H1 (cell line): ENCODE data around the gene MGMT. TPM values are rescaled to one million over a fixed set of nuclear protein-coding genes. Genes with fewer than 3 reads are reported as not detected.

Experiments
- E2F6 ChIP-seq: IDR thresholded peaks from 2 replicates; pipeline ENCODE4 v1.6.1; 2012; ENCODE audit warnings: inconsistent platforms
- SRF ChIP-seq: IDR thresholded peaks from 2 replicates; pipeline ENCODE4 v1.6.1; 2011; ENCODE audit warnings: mild to moderate bottlenecking, low read depth, low read length, moderate library complexity
- SUZ12 ChIP-seq: fragments of 200-600 bp; sonication (generic); IDR thresholded peaks from 2 replicates; pipeline ENCODE4 v1.6.1; 2012; ENCODE audit warnings: mild to moderate bottlenecking, inconsistent platforms, low read length, moderate library complexity, mixed read lengths
- TAF7 ChIP-seq: optimal IDR thresholded peaks from 2 replicates; pipeline ENCODE3; 2011; ENCODE audit warnings: low read depth, mild to moderate bottlenecking, inconsistent platforms, low read length, moderate library complexity, borderline replicate concordance
- ZNF274 ChIP-seq: IDR thresholded peaks from 2 replicates; pipeline ENCODE4 v1.7.0; 2012; ENCODE audit warnings: low read length, borderline replicate concordance; ENCODE audit errors: extremely low read depth
- polyA plus RNA-seq, 7 experiments: library from polyadenylated mRNA; depleted of rRNA in 3 of 7; stranded (reverse) in 5 of 7; unstranded in 2 of 7; fragments of >200 nt in 5 of 7; fragments of 200-250 nt in 2 of 7; gene quantifications; 1 replicate in 5 of 7; 2 replicates in 1 of 7; 4 replicates in 1 of 7; pipeline versions ENCODE4 v1.2.1 to v1.2.3, GENCODE V29; 2011 to 2013; ENCODE audit warnings: missing spikeins in 2 of 7, mixed read lengths in 2 of 7
- total RNA-seq: library from RNA; stranded (reverse); fragmentation: NEBNext Ultra II Directional; extraction: Animal tissue kit (Norgen Biotek cat#: 25700); gene quantifications from 2 replicates; pipeline ENCODE4 v1.2.1, GENCODE V29; 2021

Gene MGMT
- total and polyA plus RNA-seq, 2 of the 8 experiments (the other 6 are each of a cell fraction or from before 2014, with no cell fraction given): 9.9 to 10.7 TPM

- TF ChIP-seq ZNF274 (no peak), TAF7 (no peak), SUZ12 (no peak), E2F6 (no peak), SRF (no peak)
These were observed 308.6 kb downstream of the MGMT start (continued) for GRCh38 chr10:129775681-129776080.
